ENCODE measurements around the gene TBCCD1. TPM values are rescaled to one million over a fixed set of nuclear protein-coding genes. Genes with fewer than 3 reads are reported as not detected.

The TBCCD1 gene
- total RNA-seq, 3 donors from 2014 or later, result 11.0 to 13.4 (median 12.6) TPM

DNA sequence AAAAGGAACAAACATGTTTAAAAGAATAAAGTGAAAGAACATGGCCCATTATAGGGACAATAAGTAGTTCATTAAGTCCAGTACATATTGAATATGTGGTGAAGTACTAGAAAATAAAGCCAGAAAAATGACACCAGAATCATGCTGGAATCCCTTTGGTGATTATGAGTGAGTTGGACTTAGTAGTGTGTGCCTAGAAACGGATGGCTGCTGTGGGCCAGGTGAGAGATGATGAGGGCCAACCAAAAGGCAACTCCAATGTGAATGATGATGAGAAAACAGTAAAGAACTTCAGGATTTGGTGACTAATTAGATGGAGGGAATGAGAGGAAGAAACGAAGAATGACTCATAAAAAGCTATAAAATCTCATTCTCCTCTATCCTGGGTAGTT lies 26.3 kb downstream of the TBCCD1 start:
- TF ChIP-seq, protein P1, sequence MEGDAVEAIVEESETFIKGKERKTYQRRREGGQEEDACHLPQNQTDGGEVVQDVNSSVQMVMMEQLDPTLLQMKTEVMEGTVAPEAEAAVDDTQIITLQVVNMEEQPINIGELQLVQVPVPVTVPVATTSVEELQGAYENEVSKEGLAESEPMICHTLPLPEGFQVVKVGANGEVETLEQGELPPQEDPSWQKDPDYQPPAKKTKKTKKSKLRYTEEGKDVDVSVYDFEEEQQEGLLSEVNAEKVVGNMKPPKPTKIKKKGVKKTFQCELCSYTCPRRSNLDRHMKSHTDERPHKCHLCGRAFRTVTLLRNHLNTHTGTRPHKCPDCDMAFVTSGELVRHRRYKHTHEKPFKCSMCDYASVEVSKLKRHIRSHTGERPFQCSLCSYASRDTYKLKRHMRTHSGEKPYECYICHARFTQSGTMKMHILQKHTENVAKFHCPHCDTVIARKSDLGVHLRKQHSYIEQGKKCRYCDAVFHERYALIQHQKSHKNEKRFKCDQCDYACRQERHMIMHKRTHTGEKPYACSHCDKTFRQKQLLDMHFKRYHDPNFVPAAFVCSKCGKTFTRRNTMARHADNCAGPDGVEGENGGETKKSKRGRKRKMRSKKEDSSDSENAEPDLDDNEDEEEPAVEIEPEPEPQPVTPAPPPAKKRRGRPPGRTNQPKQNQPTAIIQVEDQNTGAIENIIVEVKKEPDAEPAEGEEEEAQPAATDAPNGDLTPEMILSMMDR (IDR thresholded peaks at IDR 0.05), result peak; percentile 2
- DNase-seq (no peak), ATAC-seq (no peak)
- H3K9me3 ChIP-seq, result no peaks in the 10 kb centered on the region
- H3K36me3 ChIP-seq (ENCODE audit: low read depth), result no peaks in the 10 kb centered on the region
- intact Hi-C loops (cut with DNase I, micrococcal nuclease), result loop anchor here (5.0 to 10.0 kb wide), 4 partner anchors 279 to 559 kb away; no protein-coding TSS in a partner anchor
- H3K4me3 ChIP-seq, result no peak overlapping the region
- no peaks in the 10 kb centered on the region for H3K4me1 ChIP-seq (ENCODE audit: low read depth)

DNA sequence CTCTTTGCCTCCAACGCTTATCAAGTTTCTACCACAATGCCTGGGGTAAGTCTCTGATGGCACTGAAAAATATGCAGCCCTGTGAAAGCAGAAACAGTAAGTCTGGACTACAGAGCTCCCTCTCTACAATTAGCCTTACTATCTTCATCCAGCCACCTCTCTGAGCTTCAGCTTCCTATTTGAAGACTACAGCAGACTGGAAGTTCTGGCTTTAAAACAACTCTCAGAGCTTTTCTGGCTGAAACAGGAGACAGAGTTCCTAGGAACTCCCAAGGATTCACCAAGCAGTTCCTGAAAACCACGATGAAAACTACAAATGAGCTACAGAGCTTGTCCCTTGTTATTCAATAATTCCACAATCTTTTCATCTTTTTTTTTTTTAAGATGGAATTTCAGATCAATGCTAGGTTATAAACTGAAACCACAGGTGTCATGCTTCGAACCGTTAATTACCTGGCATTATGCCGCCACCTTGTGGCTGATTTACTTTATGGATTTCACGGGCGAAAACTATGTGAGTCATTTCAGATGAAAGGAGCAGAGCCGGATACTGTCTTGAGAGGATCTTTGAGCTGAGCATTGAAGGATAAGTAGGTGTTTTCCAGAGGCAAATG lies 26.8 kb downstream of the TBCCD1 start:
- no peak overlapping the region for H3K4me3 ChIP-seq
- DNase-seq (peak in 2 of 3 donors; percentile 49 to 93), ATAC-seq (peak; percentile 96)
- H3K4me1 ChIP-seq (ENCODE audit: low read depth), result no peaks in the 10 kb centered on the region
- H3K36me3 ChIP-seq (ENCODE audit: low read depth), result no peaks in the 10 kb centered on the region
- H3K9me3 ChIP-seq, result no peaks in the 10 kb centered on the region
- TF ChIP-seq, protein P1 (IDR thresholded peaks at IDR 0.05), result peak; percentile 24
- intact Hi-C loops (cut with DNase I, micrococcal nuclease), result loop anchor here (5.0 to 10.0 kb wide), 4 partner anchors 278 to 558 kb away; no protein-coding TSS in a partner anchor

DNA sequence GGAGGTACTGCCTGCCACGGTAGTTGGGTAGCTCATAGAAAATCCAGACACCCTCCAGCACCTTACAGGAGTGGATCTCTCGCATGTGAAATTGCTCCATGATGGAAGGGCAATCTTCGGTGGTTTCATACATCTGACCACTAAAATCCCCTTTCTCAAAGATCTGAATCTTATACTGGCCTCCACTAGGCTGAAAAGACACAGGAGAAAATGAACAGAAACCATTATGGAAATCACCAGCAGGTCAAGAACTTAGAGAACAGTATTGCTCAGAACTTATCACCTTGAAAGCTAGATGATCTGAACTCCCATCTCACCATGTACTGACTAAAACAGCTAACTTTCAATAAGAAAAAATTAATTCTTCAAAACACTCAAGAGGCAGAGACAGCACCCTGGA lies 28.4 kb downstream of the TBCCD1 start:
- no peaks in the 10 kb centered on the region for H3K36me3 ChIP-seq (ENCODE audit: low read depth)
- H3K4me3 ChIP-seq, result no peak overlapping the region
- TF ChIP-seq, protein P1 (IDR thresholded peaks at IDR 0.05), result no peak
- no peaks in the 10 kb centered on the region for H3K4me1 ChIP-seq (ENCODE audit: low read depth)
- no peaks in the 10 kb centered on the region for H3K9me3 ChIP-seq
- DNase-seq, result no peak
- intact Hi-C loops (cut with DNase I, micrococcal nuclease), result no loop called here
- ATAC-seq, result no peak

DNA sequence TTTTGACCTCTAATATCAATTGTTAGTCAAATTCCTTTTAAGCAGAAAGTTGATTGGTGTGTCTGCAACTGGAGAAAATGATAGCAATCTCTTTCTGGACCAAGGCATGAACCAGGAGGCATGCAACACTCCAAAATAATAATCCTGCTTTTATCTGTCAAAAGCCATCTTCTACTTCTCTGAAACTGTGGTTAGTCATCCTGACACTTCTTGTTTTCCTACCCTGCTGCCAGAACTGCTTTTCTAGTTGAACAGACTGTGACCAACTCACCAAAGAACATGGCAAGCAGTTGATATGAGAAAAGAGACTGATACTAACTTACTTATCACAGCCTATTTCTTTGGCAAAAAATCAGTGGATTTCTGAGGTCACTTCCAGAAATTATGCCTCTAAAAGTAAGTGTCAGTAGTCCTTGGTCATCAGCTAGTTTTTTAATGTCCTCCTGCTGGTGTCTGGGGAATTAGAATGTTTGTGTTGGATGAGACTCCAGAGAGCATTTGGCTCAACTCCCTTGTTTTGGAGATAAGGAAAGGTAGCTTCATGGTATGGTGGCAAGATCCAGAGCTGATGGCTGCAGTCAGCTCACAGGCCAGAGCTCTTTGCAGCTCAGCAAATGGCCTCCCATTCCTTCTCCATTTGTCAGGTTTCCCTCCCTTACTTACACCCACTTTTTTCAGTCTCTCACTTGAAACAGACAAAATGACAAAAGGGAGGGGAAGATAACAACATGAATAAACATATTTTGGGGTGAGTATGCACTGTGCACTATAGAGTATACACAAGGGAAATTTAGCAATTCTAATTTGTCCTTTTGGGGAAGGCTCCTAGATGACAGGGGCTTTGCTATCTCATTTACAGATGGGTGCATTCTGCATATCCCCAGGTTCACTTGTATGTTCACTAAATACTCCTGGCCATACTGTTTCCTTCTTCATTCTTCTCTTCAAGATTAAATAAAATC lies 30.0 kb downstream of the TBCCD1 start:
- Histone ChIP-seq H3K9me3 (no peaks in the 10 kb centered on the region), H3K36me3 (ENCODE audit: low read depth) (no peaks in the 10 kb centered on the region), H3K4me3 (no peak overlapping the region), H3K4me1 (ENCODE audit: low read depth) (no peaks in the 10 kb centered on the region)
- DNase-seq (no peak), ATAC-seq (no peak)
- intact Hi-C loops (cut with DNase I, micrococcal nuclease), result no loop called here
- TF ChIP-seq, protein P1 (IDR thresholded peaks at IDR 0.05), result no peak

DNA sequence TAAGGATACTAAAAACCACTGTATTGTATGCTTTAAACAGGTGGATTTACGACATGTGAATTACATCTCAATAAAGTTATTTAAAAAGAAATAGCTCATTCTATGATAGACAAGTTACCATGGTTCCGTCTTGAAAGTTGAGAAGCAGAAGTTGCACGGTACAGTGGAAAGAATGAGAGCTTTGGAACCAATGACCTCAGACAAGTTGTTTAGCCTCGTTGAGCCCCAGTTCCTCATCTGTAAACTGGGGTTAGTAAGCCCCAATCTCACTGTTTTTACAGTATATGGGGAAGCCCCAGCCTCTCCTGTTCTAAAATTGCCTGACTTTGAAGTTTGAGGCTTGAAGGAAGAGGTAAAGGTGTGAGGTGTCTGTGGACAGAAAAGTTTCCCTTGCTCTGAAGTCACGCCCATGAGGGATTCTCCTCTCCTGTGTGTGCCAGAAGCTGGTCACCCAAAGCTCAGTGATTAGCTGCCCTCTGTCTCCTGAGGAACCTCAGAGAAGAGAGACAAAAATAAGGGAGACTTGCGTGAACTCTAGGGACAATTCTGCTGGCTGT lies 32.9 kb downstream of the TBCCD1 start:
- ATAC-seq (peak; percentile 80), DNase-seq (peak in 1 of 3 donors; percentile 6)
- Histone ChIP-seq H3K9me3 (no peaks in the 10 kb centered on the region), H3K4me3 (no peak overlapping the region), H3K36me3 (ENCODE audit: low read depth) (no peaks in the 10 kb centered on the region), H3K4me1 (ENCODE audit: low read depth) (no peaks in the 10 kb centered on the region)
- intact Hi-C loops (cut with DNase I, micrococcal nuclease), result no loop called here
- TF ChIP-seq, protein P1 (IDR thresholded peaks at IDR 0.05), result no peak

Measured in mucosa of descending colon (tissue), 3 donors.